GM23338 (cell line): ENCODE results near the gene DMBT1.

Experiments
- CTCF ChIP-seq, 2 experiments: fragments of 200-600 bp in 1 of 2; sonication (generic) in 1 of 2; conservative IDR thresholded peaks; 2 replicates each; pipeline versions ENCODE4 v1.5.1 to v1.6.1; 2016 to 2017; ENCODE audit warnings: antibody characterized with exemption in 2 of 2, low read depth in 2 of 2, mild to moderate bottlenecking in 2 of 2, moderate library complexity in 1 of 2
- EZH2 ChIP-seq: fragments of 200-600 bp; sonication (generic); IDR thresholded peaks from one replicate; pipeline ENCODE4 v1.8.0; 2017; ENCODE audit warnings: antibody characterized with exemption, mild to moderate bottlenecking, low read depth; ENCODE audit not compliant: unreplicated experiment
- POLR2AphosphoS5 ChIP-seq: IDR thresholded peaks from 2 replicates; pipeline ENCODE4 v1.6.1; 2016; ENCODE audit warnings: antibody characterized with exemption, low read depth
- REST ChIP-seq: IDR thresholded peaks from one replicate; pipeline ENCODE4 v1.6.1; 2018; ENCODE audit warnings: antibody characterized with exemption; ENCODE audit not compliant: unreplicated experiment

DNA sequence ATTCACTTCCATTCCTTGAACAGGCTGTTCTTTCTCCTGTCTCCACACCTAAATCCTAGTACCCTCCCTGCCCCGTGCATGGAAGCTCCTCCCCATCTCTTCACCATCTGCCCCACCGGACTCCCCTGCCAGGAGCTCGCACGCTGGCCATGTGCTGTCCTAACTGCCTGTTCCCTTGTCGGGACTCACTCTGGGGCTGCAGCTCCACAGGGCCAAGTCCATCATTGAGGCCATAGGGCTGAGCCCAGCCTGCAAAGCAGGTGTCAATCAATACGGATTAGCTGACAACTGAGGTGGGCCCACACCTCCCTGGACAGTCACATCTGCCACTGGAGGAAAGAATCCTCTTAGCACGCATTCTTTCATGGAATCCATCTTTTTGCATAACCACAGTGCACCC, 41.4 kb upstream of the DMBT1 start:
- TF ChIP-seq CTCF (conservative IDR thresholded peaks at IDR 0.05; ENCODE audit: low read depth in 2 of 2), result no peak
- no peak for TF ChIP-seq POLR2AphosphoS5
- TF ChIP-seq REST, result no peak
- no peak for TF ChIP-seq EZH2
